Suprapubic skin (tissue), 4 donors: ENCODE data around the gene RNF183. TPM values are rescaled to one million over a fixed set of nuclear protein-coding genes. Genes with fewer than 3 reads are reported as not detected.
"Not testable (repeated sequence)": the region's sequence is repeated elsewhere in the genome, so short reads cannot be mapped to it uniquely, and the experiment has no call there.

ENCODE experiments used
- DNase-seq, 2 donors: peaks; one replicate each; pipeline ENCODE4 v3.0.0-alpha.2; 2019; ENCODE audit warnings: low spot score in 2 of 2
- H3K27ac ChIP-seq: fragments of 200-600 bp; sonication (generic); one replicate; pipeline ENCODE4 v1.5.1; 2019
- H3K27me3 ChIP-seq: fragments of 200-600 bp; sonication (generic); one replicate; pipeline ENCODE4 v1.5.1; 2019
- H3K36me3 ChIP-seq: fragments of 200-600 bp; sonication (generic); one replicate; pipeline ENCODE4 v1.5.1; 2019
- H3K4me1 ChIP-seq: fragments of 200-600 bp; sonication (generic); one replicate; pipeline ENCODE4 v1.5.1; 2019
- H3K4me3 ChIP-seq: fragments of 200-600 bp; sonication (generic); one replicate; pipeline ENCODE4 v1.5.1; 2019; ENCODE audit warnings: mild to moderate bottlenecking
- H3K9me3 ChIP-seq: fragments of 200-600 bp; sonication (generic); one replicate; pipeline ENCODE4 v1.5.1; 2019
- EP300 ChIP-seq: sonication (generic); formaldehyde crosslinking; IDR thresholded peaks from one replicate; pipeline ENCODE4 v1.6.1; 2017; ENCODE audit warnings: antibody characterized with exemption
- POLR2A ChIP-seq, 2 donors: fragments of 450-650 bp; IDR thresholded peaks; one replicate each; pipeline ENCODE4 v1.6.1; 2017; ENCODE audit warnings: antibody characterized with exemption in 2 of 2, mild to moderate bottlenecking in 2 of 2, moderate library complexity in 2 of 2
- POLR2AphosphoS5 ChIP-seq, 3 donors: sonication (generic); formaldehyde crosslinking; IDR thresholded peaks; one replicate each; pipeline ENCODE4 v1.6.1; 2017; ENCODE audit warnings: antibody characterized with exemption in 3 of 3
- WGBS: methylation state at CpG from one replicate; pipeline ENCODE4 v1.1.5; 2018; 5-methylcytosine and 5-hydroxymethylcytosine counted together
- total RNA-seq, 4 donors: library from RNA; depleted of rRNA; stranded (reverse); fragments of >200 nt; gene quantifications; one replicate each; pipeline ENCODE4 v1.1.0, GENCODE V29; 2016
- TF ChIP-seq, protein P1 (sequence below), 2 donors: fragments of 200-600 bp in 1 of 2; fragments of 450-650 bp in 1 of 2; sonication (generic) in 1 of 2; IDR thresholded peaks; one replicate each; pipeline ENCODE4 v1.5.1; 2016 to 2019; ENCODE audit warnings: antibody characterized with exemption in 2 of 2, mild to moderate bottlenecking in 1 of 2, moderate library complexity in 1 of 2

Gene RNF183
- total RNA-seq, 4 donors from 2014 or later: 2.0 TPM; not detected in 3

DNA sequence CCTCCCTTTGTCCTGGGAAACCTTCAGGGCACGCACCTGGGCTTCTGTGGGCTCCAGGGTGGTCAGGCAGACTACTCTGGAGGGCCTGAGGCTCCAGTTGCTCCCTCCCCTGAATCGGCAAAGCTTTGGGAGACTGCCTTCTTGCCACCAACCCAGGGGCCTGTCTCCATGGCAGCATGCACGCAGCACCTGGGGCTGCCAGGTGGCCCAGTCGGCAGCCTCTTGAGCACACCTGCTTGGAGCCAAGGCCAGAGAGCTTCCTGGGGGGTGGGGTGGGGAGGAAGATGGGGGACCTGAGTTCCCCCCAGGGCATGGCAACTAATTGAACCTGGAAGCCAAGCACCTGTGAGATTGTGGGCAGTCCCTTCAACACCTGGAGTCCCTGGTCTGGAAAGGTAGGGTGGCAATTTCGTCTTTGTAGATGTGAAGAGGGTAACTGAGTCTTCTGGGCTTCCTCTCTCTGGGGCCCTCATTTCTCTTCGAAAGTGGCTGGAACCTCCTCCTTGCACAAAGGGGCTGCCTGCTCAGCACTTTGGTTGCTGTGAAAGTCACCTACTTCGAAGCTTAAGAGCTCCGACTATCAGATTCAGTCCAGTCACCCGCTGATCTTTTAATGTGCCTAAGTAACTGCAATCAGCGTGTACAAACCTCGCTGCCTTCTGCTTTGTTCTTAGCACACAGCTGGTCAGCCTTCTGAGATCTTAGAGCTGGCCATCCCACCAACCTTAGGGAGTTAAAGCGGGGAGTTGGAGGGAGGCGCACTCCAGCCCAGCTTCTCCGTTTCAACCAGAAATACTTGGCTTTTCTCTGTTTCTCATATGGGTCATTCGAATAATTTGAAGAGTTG is 4.0 kb downstream of the RNF183 start:
- TF ChIP-seq EP300: no peak
- no peak overlapping the region for H3K27ac ChIP-seq
- 88% methylated on average over 12 of the region's 15 CpGs for WGBS
- no peaks in the 10 kb centered on the region for H3K36me3 ChIP-seq
- no peak overlapping the region for H3K4me3 ChIP-seq
- DNase-seq: no peak
- no peaks in the 10 kb centered on the region for H3K4me1 ChIP-seq
- no peaks in the 10 kb centered on the region for H3K27me3 ChIP-seq
- H3K9me3 ChIP-seq: no peaks in the 10 kb centered on the region

DNA sequence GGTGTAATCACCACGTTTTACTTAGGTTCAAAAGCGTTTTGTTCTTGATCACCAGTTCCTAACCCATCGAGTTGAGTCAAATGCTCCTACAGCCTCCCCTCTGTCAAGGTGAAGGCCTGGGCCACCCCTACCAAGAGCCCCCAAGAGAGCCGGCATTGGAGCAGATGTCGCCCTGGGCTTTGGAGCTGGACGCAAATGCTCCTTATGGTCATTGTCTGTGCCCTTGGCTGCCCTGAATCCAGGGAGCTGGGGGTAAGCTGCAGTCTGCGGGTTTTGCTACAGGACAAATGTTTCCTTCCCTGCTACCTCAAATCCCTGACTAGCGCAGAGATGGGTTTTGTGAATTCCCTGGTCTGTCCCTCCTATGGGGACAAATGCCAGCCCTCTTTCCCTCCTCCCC is 4.9 kb downstream of the RNF183 start:
- H3K4me3 ChIP-seq: no peak overlapping the region
- H3K36me3 ChIP-seq: peaks cover 3% of the 10 kb centered on the region
- TF ChIP-seq, protein P1, sequence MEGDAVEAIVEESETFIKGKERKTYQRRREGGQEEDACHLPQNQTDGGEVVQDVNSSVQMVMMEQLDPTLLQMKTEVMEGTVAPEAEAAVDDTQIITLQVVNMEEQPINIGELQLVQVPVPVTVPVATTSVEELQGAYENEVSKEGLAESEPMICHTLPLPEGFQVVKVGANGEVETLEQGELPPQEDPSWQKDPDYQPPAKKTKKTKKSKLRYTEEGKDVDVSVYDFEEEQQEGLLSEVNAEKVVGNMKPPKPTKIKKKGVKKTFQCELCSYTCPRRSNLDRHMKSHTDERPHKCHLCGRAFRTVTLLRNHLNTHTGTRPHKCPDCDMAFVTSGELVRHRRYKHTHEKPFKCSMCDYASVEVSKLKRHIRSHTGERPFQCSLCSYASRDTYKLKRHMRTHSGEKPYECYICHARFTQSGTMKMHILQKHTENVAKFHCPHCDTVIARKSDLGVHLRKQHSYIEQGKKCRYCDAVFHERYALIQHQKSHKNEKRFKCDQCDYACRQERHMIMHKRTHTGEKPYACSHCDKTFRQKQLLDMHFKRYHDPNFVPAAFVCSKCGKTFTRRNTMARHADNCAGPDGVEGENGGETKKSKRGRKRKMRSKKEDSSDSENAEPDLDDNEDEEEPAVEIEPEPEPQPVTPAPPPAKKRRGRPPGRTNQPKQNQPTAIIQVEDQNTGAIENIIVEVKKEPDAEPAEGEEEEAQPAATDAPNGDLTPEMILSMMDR (IDR thresholded peaks at IDR 0.05): no peak
- no peak for TF ChIP-seq EP300
- TF ChIP-seq POLR2AphosphoS5 (IDR thresholded peaks at IDR 0.05): no peak
- no peak for TF ChIP-seq POLR2A (IDR thresholded peaks at IDR 0.05)
- no peak for DNase-seq
- H3K9me3 ChIP-seq: no peaks in the 10 kb centered on the region
- WGBS: 84% methylated on average over 7 of the region's 8 CpGs
- no peak overlapping the region for H3K27ac ChIP-seq
- no peaks in the 10 kb centered on the region for H3K4me1 ChIP-seq
- no peaks in the 10 kb centered on the region for H3K27me3 ChIP-seq

DNA sequence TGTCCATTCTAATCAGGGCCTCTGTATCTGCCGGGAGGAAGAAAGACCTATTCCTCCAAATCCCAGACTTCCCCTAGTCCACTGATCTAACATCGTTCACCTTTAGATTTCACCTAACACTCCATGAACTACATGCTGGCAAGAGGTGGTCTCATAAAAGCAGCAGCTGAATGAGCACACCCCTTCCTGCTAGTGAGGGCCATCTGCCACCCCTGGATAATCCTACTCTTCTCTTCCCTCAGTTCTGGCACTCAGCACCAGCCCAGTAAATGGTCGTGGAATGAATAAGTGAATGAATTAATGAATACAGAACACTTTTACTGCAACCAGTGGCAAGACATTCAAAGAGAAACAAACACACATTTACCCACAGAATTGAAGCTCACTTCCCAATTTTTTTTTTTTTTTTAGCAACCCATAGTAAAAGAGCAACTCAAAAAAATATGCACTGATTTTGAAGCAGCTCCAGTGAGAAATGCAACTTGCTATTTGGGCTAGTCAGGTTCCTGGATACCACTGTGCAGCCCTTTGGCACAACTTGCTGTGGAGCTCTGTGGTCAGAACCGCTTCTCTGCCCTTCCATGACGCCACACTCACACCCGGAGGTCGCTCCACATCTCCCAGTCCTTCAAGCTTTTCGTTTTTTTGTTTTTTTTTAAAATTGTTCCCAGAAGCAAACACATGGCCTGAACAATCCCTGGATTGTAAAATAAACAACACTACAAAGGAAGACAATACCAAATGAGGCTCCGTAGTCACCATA is 6.2 kb downstream of the RNF183 start:
- H3K27me3 ChIP-seq: no peaks in the 10 kb centered on the region
- DNase-seq: no peak
- no peak for TF ChIP-seq EP300
- TF ChIP-seq, protein P1 (IDR thresholded peaks at IDR 0.05): no peak
- TF ChIP-seq POLR2A (IDR thresholded peaks at IDR 0.05): no peak
- no peak for TF ChIP-seq POLR2AphosphoS5 (IDR thresholded peaks at IDR 0.05)

DNA sequence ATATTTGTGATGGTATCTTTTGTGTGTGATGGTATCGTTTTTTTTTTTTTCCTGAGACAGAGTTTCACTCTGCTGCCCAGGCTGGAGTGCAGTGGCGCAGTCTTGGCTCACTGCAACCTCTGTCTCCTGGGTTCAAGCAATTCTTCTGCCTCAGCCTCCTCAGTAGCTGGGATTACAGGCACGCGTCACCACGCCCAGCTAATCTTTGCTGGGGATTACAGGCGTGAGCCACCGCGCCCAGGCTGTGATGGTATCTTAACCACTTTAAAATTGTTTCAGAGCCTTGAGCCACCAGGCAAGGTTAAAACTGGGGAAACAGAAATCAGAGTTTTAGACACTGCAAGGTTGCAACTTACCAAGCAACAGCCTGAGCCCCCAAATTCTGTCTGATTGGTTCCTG is 6.9 kb downstream of the RNF183 start:
- not testable (repeated sequence) for DNase-seq, H3K4me3 ChIP-seq, H3K4me1 ChIP-seq, H3K27me3 ChIP-seq, H3K27ac ChIP-seq, H3K9me3 ChIP-seq
- 92% methylated on average over 8 of the region's 8 CpGs for WGBS
- H3K36me3 ChIP-seq: peaks cover 24% of the 10 kb centered on the region

More for the DNA sequence above, 6.2 kb downstream of the RNF183 start:
- Histone ChIP-seq H3K4me1 (no peaks in the 10 kb centered on the region), H3K27ac (no peak overlapping the region), H3K9me3 (no peaks in the 10 kb centered on the region), H3K4me3 (no peak overlapping the region), H3K36me3 (peaks cover 17% of the 10 kb centered on the region)
- WGBS: 75% methylated on average over 9 of the region's 9 CpGs

DNA sequence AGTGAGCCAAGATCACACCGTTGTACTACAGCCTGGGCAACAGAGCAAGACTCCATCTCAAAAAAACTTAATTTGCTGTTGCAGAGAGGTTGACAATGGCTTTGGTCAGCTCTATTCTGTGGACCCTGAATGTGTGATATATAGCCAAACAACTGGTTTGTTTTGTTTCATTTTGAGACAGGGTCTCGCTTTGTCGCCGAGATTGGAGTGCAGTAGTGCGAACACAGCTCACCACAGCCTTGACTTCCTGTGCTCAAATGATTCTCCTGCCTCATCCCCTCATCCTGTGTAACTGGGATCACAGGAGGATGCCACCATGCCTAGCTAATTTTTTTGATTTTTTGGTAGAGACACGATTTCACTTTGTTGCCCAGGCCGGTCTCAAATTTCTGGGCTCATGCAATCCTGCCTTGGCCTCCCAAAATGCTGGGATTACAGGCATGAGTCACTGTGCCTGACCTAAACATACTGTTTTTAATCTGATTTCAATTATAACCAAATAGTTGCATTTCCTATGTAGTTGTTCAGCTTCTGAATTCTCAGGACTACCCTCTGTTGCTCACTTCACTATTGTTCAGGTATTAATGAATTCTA is 9.8 kb downstream of the RNF183 start:
- TF ChIP-seq, protein P1 (IDR thresholded peaks at IDR 0.05): no peak
- TF ChIP-seq POLR2A (IDR thresholded peaks at IDR 0.05): no peak
- no peaks in the 10 kb centered on the region for H3K4me1 ChIP-seq
- no peak for DNase-seq
- peaks cover 53% of the 10 kb centered on the region for H3K36me3 ChIP-seq
- no peak overlapping the region for H3K4me3 ChIP-seq
- H3K9me3 ChIP-seq: no peaks in the 10 kb centered on the region
- no peaks in the 10 kb centered on the region for H3K27me3 ChIP-seq
- no peak overlapping the region for H3K27ac ChIP-seq
- WGBS: 85% methylated on average over 7 of the region's 7 CpGs

DNA sequence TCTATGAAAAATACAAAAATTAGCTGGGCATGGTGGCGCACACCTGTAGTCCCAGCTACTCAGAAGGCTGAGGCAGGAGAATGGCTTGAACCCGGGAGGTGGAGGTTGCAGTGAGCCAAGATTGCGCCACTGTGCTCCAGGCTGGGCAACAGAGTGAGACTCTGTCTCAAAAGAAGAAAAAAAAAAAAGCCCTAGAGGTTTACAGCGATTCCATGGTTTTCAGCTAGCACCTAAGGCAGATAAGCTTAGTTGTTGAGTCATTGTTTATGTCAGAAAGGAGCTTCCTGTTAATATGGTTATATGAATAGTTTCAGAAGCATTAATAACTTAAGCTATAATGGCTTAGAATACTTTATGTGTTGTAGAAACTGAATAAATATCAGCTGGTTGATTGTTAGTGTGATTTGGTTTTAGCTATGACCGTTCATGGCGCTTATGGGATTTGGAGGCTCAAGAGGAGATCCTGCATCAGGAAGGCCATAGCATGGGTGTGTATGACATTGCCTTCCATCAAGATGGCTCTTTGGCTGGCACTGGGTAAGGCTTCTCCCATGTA is 13.0 kb downstream of the RNF183 start:
- H3K9me3 ChIP-seq: no peaks in the 10 kb centered on the region
- peaks cover 85% of the 10 kb centered on the region for H3K36me3 ChIP-seq
- H3K27me3 ChIP-seq: no peaks in the 10 kb centered on the region
- H3K4me1 ChIP-seq: no peaks in the 10 kb centered on the region
- no peak overlapping the region for H3K4me3 ChIP-seq
- no peak for TF ChIP-seq POLR2AphosphoS5 (IDR thresholded peaks at IDR 0.05)
- TF ChIP-seq POLR2A (IDR thresholded peaks at IDR 0.05): no peak
- TF ChIP-seq, protein P1 (IDR thresholded peaks at IDR 0.05): no peak
- TF ChIP-seq EP300: no peak
- DNase-seq: no peak
- H3K27ac ChIP-seq: no peak overlapping the region
- WGBS: 93% methylated on average over 6 of the region's 6 CpGs
